ENCODE results near the gene AKR1C3. TPM values are rescaled to one million over a fixed set of nuclear protein-coding genes. Genes with fewer than 3 reads are reported as not detected.

Gene AKR1C3
- total and polyA plus RNA-seq, 8 donors, result 28.1 to 883 (median 174) TPM

- TF ChIP-seq POLR2AphosphoS5 (IDR thresholded peaks at IDR 0.05), result no peak
- TF ChIP-seq, protein P1, sequence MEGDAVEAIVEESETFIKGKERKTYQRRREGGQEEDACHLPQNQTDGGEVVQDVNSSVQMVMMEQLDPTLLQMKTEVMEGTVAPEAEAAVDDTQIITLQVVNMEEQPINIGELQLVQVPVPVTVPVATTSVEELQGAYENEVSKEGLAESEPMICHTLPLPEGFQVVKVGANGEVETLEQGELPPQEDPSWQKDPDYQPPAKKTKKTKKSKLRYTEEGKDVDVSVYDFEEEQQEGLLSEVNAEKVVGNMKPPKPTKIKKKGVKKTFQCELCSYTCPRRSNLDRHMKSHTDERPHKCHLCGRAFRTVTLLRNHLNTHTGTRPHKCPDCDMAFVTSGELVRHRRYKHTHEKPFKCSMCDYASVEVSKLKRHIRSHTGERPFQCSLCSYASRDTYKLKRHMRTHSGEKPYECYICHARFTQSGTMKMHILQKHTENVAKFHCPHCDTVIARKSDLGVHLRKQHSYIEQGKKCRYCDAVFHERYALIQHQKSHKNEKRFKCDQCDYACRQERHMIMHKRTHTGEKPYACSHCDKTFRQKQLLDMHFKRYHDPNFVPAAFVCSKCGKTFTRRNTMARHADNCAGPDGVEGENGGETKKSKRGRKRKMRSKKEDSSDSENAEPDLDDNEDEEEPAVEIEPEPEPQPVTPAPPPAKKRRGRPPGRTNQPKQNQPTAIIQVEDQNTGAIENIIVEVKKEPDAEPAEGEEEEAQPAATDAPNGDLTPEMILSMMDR (IDR thresholded peaks at IDR 0.05), result no peak
- no peak for TF ChIP-seq EP300 (IDR thresholded peaks at IDR 0.05)
- no peak for TF ChIP-seq POLR2A (IDR thresholded peaks at IDR 0.05)
- Histone ChIP-seq H3K4me1 (peaks cover 0 to 6% (median 0%) of the 10 kb centered on the region in 4 donors), H3K27me3 (no peaks in the 10 kb centered on the region), H3K36me3 (no peaks in the 10 kb centered on the region), H3K9me3 (peaks cover 0 to 8% (median 4%) of the 10 kb centered on the region in 4 donors), H3K4me3 (no peak overlapping the region), H3K27ac (no peak overlapping the region)
- WGBS, 5 donors, result 82 to 90% (median 88%) methylated on average over 3 of the region's 3 CpGs
- intact Hi-C loops (cut with DNase I; ENCODE audit: low total_unique reads), result loop anchor here (10.0 kb wide), 1 partner anchor 246 kb away; no protein-coding TSS in a partner anchor
- DNase-seq, result no peak
Observed at GRCh38 chr10:5091196-5091595, 3.0 kb upstream of the AKR1C3 start.

- WGBS, 5 donors, result 72 to 96% (median 83%) methylated on average over 2 of the region's 2 CpGs
- intact Hi-C loops (cut with DNase I; ENCODE audit: low total_unique reads), result loop anchor here (10.0 kb wide), 1 partner anchor 248 kb away; no protein-coding TSS in a partner anchor
- Histone ChIP-seq H3K4me1 (peaks cover 0 to 6% (median 0%) of the 10 kb centered on the region in 4 donors), H3K27ac (no peak overlapping the region), H3K36me3 (peaks cover 0 to 5% (median 1%) of the 10 kb centered on the region in 4 donors), H3K27me3 (no peaks in the 10 kb centered on the region), H3K9me3 (peaks cover 0 to 8% (median 4%) of the 10 kb centered on the region in 4 donors), H3K4me3 (no peak overlapping the region)
- no peak for TF ChIP-seq EP300 (IDR thresholded peaks at IDR 0.05)
- TF ChIP-seq, protein P1 (IDR thresholded peaks at IDR 0.05), result no peak
- TF ChIP-seq POLR2AphosphoS5 (IDR thresholded peaks at IDR 0.05), result no peak
- no peak for TF ChIP-seq POLR2A (IDR thresholded peaks at IDR 0.05)
- no peak for DNase-seq
Observed at GRCh38 chr10:5092375-5092774, 1.8 kb upstream of the AKR1C3 start.

GRCh38 chr10:5092848-5093790, 1.1 kb upstream of the AKR1C3 start:
- Histone ChIP-seq H3K36me3 (peaks cover 0 to 12% (median 8%) of the 10 kb centered on the region in 4 donors), H3K27me3 (no peaks in the 10 kb centered on the region), H3K4me3 (no peak overlapping the region), H3K27ac (peak overlapping the region in 4 of 5 donors; percentile 75 to 88 (median 84)), H3K9me3 (peaks cover 0 to 8% (median 4%) of the 10 kb centered on the region in 4 donors), H3K4me1 (peaks cover 0 to 6% (median 3%) of the 10 kb centered on the region in 4 donors)
- no peak for TF ChIP-seq EP300 (IDR thresholded peaks at IDR 0.05)
- no peak for TF ChIP-seq POLR2A (IDR thresholded peaks at IDR 0.05)
- TF ChIP-seq POLR2AphosphoS5 (IDR thresholded peaks at IDR 0.05), result peak in 1 of 3 donors; percentile 17
- TF ChIP-seq, protein P1 (IDR thresholded peaks at IDR 0.05), result no peak
- DNase-seq, result no peak
- intact Hi-C loops (cut with DNase I; ENCODE audit: low total_unique reads), result loop anchor here (10.0 kb wide), 1 partner anchor 248 kb away; no protein-coding TSS in a partner anchor
- 56 to 71% (median 62%) methylated on average over 6 of the region's 6 CpGs for WGBS, 5 donors

- 60 to 78% (median 70%) methylated on average over 4 of the region's 4 CpGs for WGBS, 5 donors
- peaks cover 6 to 36% (median 31%) of the 10 kb centered on the region in 4 donors for H3K36me3 ChIP-seq
- H3K9me3 ChIP-seq, result no peaks in the 10 kb centered on the region
- intact Hi-C loops (cut with DNase I; ENCODE audit: low total_unique reads), result loop anchor here (10.0 kb wide), 1 partner anchor 251 kb away; no protein-coding TSS in a partner anchor
- peak overlapping the region in 4 of 5 donors; percentile 75 to 88 (median 84) for H3K27ac ChIP-seq
- no peak for TF ChIP-seq POLR2AphosphoS5 (IDR thresholded peaks at IDR 0.05)
- no peak for TF ChIP-seq POLR2A (IDR thresholded peaks at IDR 0.05)
- TF ChIP-seq, protein P1 (IDR thresholded peaks at IDR 0.05), result no peak
- no peak for TF ChIP-seq EP300 (IDR thresholded peaks at IDR 0.05)
- H3K27me3 ChIP-seq, result no peaks in the 10 kb centered on the region
- DNase-seq, result no peak
- H3K4me3 ChIP-seq, result peak overlapping the region; percentile 44 to 53 (median 48)
- peaks cover 0 to 11% (median 5%) of the 10 kb centered on the region in 4 donors for H3K4me1 ChIP-seq
Observed at GRCh38 chr10:5095687-5096086, 1.5 kb downstream of the AKR1C3 start.

Measured in stomach (tissue), 9 donors.